Measurements from ENCODE around the gene SMG6. TPM values are rescaled to one million over a fixed set of nuclear protein-coding genes. Genes with fewer than 3 reads are reported as not detected.

The SMG6 gene
- total RNA-seq, 1 experiment from 2014 or later = 25.6 TPM

- no peaks in the 10 kb centered on the region for H3K36me3 Mint-ChIP-seq
- no peak overlapping the region for H3K4me3 Mint-ChIP-seq
- TF ChIP-seq ZNF512 (CRISPR knock-in tag; IDR thresholded peaks at IDR 0.05; ENCODE audit: borderline replicate concordance) (no peak), MYBL2 (CRISPR knock-in tag; IDR thresholded peaks at IDR 0.05) (no peak), ZNF396 (CRISPR knock-in tag; IDR thresholded peaks at IDR 0.05; ENCODE audit: borderline replicate concordance) (no peak), MAX (CRISPR knock-in tag; IDR thresholded peaks at IDR 0.05) (no peak), HMGXB4 (CRISPR knock-in tag; IDR thresholded peaks at IDR 0.05) (no peak), FOXK1 (CRISPR knock-in tag; IDR thresholded peaks at IDR 0.05) (no peak), TCF7 (CRISPR knock-in tag; IDR thresholded peaks at IDR 0.05; ENCODE audit: low read depth) (no peak), ARID4B (CRISPR knock-in tag; IDR thresholded peaks at IDR 0.05; ENCODE audit: borderline replicate concordance) (no peak), ATF3 (CRISPR knock-in tag; conservative IDR thresholded peaks at IDR 0.05) (no peak)
- CTCF ChIA-PET = no interaction called here
- H3K9me3 Mint-ChIP-seq = no peaks in the 10 kb centered on the region
- peaks cover 4% of the 10 kb centered on the region for H3K4me1 Mint-ChIP-seq
- POLR2A ChIA-PET = interaction anchor here (0.6 kb wide), 1 partner anchor 1061 kb away, joined by 3 read pairs; no protein-coding TSS in a partner anchor
- ATAC-seq = no peak
- no peak for DNase-seq (ENCODE audit: low spot score)
- no peak overlapping the region for H3K27ac Mint-ChIP-seq
- peaks cover 7% of the 10 kb centered on the region for H3K27me3 Mint-ChIP-seq (ENCODE audit: low read depth)
Observed at GRCh38 chr17:2034157-2034556, 269.4 kb downstream of the SMG6 start.

GRCh38 chr17:2033153-2033552, 270.4 kb downstream of the SMG6 start:
- Mint-ChIP-seq H3K4me3 (no peak overlapping the region), H3K36me3 (no peaks in the 10 kb centered on the region), H3K4me1 (peaks cover 4% of the 10 kb centered on the region), H3K27me3 (ENCODE audit: low read depth) (peaks cover 17% of the 10 kb centered on the region), H3K27ac (no peak overlapping the region), H3K9me3 (no peaks in the 10 kb centered on the region)
- ChIA-PET CTCF (interaction anchor here (0.8 kb wide), 1 partner anchor 101 kb away, joined by 4 read pairs; no protein-coding TSS in a partner anchor), POLR2A (no interaction called here)
- DNase-seq (ENCODE audit: low spot score) = no peak
- no peak for ATAC-seq
- no peak for TF ChIP-seq FOXP4 (CRISPR knock-in tag; IDR thresholded peaks at IDR 0.05)
- no peak for TF ChIP-seq RELA (CRISPR knock-in tag; IDR thresholded peaks at IDR 0.05; ENCODE audit: borderline replicate concordance)
- no peak for TF ChIP-seq E2F5 (CRISPR knock-in tag; IDR thresholded peaks at IDR 0.05)
- TF ChIP-seq OVOL2 (CRISPR knock-in tag; IDR thresholded peaks at IDR 0.05; ENCODE audit: borderline replicate concordance) = no peak
- no peak for TF ChIP-seq IRF1 (CRISPR knock-in tag; IDR thresholded peaks at IDR 0.05)
- TF ChIP-seq AR (CRISPR knock-in tag; IDR thresholded peaks at IDR 0.05) = no peak
- no peak for TF ChIP-seq ERG (CRISPR knock-in tag; IDR thresholded peaks at IDR 0.05)

All from WTC11 (cell line).